NCI-H1436 treated with DMSO at 0.1 percent for 48 hours (cell line): ENCODE data around the gene CHTOP.
"Not testable (repeated sequence)": the region's sequence is repeated elsewhere in the genome, so short reads cannot be mapped to it uniquely, and the experiment has no call there.

Experiments
- DNase-seq: peaks from one replicate; lab custom pipeline; 2025; lab: John Stamatoyannopoulos, UW

The CHTOP gene

GRCh38 chr1:153633754-153634665 is at the start of gene CHTOP:
TSS of gene CHTOP (plus strand) at chr1:153634066. CDS start at chr1:153636589, 2,523 bp downstream.
- peak; percentile 92 for DNase-seq

DNA sequence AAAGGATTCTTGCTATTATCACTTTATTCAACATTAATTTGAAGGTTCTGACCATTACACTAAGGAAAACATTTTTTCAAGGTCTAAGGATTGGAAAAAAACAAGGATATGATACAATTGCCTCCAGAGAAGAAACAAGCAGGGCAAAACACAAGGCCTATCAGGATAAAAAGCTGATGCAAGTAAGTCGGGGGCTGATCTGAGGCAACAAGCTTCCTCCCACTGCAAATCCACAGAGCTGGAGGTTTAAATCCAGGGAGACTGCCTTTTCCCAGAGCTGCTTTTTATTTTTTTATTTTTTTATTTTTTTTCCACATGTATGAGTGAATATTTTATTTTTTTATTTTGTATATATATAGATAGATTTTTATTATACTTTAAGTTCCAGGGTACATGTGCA is 48.9 kb upstream of the CHTOP start:
- DNase-seq, result no peak

DNA sequence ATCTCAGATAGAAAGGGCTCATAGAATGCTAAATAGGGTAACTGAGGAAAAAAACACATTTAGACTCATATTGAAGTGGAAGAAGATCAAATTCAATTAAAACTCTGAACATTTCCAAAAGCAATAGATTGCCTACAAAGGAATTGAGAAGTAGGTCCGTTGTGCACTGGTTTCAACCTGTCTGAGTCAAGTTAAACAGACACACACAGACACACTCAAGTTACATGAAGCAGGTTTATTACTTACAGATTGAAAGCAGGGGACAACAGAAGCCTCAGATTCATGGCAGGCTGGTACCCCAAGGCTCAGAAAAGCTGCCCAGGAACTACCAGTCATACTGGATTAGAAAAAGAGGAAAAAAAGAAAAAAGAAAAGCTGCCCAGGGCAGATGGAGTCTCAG is 47.5 kb upstream of the CHTOP start:
- no peak for DNase-seq

GRCh38 chr1:153587314-153587713 is 46.6 kb upstream of the CHTOP start:
- no peak for DNase-seq

GRCh38 chr1:153588033-153588432 is 45.8 kb upstream of the CHTOP start:
- not testable (repeated sequence) for DNase-seq

- no peak for DNase-seq
Observed at GRCh38 chr1:153588482-153588881, 45.4 kb upstream of the CHTOP start.

- no peak for DNase-seq
Observed at GRCh38 chr1:153592748-153593147, 41.1 kb upstream of the CHTOP start.

DNA sequence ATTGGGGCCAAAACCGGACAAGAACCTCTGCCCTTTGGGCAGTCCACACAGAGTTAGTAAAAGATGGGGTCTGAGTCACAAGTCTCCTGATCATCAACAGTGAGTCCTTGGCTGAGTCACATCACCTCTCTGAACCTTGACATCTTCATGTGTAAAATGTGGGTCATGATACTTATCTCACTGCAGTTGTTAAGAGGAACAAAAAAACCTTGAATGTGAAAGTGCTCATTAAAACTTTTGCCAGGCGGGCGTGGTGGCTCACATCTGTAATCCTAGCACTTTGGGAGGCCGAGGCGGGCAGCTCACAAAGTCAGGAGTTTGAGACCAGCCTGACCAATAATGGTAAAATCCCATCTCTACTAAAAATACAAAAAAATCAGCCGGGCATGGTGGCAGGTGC is 36.7 kb upstream of the CHTOP start:
- DNase-seq, result no peak

DNA sequence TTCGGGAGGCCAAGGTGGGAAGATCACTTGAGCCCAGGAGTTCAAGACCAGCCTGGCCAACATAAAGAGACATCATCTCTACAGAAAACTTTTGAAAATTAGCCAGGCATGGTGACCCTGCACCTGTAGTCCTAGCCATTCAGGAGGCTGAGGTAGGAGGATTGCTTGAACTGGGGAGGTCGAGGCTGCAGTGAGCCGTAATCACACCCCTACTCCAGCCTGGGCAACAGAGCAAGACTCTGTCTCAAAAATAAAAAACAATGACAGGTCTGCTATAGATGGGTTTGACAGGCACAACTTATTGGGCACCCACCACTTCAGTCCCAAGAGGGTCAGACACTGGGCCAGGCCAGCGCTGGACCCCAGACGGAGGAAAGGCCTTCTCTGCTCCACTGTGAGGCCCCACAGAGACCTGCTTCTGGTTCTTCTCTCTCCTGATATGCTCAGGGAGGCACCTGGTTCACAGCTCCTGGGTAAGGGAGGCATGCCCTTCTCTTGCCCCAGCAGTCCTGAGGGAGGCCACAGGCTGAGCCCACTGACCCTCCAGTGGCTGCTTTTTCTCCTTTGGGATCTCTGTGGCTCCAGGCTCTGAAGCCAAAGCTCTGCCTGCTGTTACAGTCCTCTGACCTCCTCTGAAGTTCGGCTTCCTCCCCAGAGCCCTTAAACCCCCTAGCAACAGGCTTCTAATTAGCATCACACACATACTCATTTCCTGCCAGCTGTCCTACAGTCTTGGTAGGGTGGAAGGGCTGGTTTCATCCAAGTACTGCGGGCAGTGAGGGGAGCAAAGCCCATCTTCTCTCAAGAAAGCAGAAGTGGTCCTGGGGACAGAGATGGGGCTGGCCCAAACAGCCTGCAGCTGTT is 35.3 kb upstream of the CHTOP start:
- DNase-seq, result peak; percentile 83

GRCh38 chr1:153599847-153600246 is 34.0 kb upstream of the CHTOP start:
- no peak for DNase-seq

- no peak for DNase-seq
Observed at GRCh38 chr1:153602749-153603148, 31.1 kb upstream of the CHTOP start.

DNA sequence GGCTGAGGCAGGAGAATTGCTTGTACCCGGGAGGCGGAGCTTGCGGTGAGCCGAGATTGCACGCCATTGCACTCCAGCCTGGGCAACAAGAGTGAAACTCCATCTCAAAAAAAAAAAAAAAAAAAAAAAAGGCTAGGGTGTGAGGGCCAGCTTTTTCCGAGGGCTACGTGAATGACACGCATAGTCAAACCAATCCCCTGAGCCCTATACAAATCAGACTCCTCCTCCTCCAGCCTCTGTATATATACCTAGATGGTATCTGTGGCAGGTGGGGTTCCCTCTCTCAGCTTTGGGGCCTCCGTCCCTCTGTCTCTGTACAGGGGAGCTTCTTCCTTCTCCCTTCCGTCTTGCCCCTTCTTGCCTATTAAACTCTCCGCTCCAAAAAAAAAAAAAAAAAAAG is 27.7 kb upstream of the CHTOP start:
- DNase-seq, result no peak

GRCh38 chr1:153607381-153607780 is 26.5 kb upstream of the CHTOP start:
- DNase-seq, result no peak

- DNase-seq, result no peak
Observed at GRCh38 chr1:153608089-153608682, 25.7 kb upstream of the CHTOP start.

DNA sequence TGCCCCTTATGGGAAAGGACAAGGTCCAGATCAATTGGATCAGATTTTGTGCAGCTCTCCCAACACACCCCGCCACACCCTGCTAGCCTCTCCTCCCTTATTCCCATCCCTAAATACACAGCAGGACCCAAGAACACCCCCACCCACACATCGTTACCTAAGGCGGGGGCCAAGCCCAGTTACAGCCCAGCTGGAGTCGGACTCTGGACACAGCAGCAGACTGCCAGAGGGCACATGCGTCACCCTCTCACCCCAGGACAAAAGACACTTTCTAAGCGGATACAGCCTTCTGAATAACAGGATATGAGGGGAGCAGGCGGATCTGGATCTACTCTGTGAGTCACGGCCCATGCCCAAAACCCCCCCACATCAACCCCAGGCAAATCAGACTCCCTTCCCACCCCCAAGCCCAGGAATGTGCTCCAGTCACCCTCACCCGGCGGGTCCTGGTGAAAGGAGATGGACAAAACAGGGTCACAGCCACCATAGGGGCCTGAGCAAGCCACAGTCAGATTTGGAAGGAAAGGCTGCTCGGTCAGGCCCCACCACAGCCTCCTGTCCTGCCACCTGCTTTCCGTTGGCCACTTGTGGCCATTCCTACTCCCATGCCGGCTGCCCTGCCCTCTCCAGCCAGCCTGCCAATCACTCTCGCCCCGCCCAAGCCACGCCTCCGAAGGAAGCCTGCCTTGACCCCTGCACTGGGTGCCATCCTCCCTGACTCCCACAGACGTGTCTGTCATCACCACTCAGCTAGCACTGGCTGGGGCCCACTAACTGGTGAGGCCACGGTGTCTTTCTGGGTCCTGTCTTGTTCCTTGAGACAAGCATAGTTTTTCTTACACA is 24.9 kb upstream of the CHTOP start:
- DNase-seq, result no peak

DNA sequence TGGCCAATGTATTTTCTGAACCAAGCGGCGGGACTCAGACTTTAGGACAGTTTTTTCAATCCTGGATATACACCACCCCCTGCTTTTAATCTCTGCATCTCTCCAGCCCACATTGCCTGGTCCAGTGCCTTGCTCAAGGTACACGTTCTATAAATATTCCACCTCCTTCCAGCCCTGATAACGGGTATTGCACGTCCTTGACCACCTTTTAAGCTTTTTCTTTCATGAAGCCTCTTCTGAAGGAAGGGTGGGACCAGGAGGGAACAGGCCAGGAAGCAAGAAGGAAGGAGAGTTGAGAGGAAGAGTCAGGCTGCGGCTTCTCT is 24.3 kb upstream of the CHTOP start:
- no peak for DNase-seq

DNA sequence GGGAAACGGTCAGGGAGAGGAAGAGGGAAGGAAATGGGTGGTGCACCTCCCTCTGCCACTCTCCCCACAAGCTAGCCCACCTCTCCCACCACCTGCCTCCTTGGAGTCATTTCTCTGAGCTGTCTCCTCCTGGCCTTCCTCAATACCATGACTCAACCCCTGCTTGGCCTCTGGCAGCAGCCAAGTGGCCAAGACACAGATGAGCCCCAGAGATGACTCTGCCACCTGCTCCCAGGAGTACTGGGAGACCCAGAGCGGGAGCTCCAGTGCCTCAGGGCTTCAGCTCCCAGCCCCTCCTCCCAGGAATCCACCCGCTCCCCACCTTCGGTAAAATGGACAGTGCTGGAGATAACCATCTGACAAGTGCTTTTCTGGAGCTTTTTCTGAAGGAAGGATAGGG is 23.5 kb upstream of the CHTOP start:
- no peak for DNase-seq

DNA sequence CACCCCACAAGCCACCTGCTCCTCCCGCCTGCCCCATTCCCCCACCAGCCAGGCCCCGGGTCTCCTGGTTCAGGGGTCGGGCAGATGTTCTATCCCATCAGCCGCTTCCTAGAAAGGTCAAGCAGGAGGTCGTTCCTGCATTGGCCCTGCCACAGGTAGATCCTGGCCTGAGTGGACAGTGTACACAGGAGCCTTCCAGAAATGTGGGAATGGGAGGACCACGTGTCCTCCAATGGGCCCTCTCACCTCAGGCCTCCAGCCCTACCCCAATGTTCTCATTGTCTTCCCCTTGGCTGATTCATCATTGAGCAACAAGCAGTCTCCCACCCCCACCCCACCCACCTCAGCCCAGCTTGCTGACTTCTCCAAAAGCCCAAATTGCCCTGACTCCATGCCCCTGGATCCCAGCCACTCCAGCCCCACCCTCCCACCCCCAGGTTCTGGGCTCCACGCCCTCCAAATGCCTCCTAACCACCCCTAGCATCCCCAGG is 23.0 kb upstream of the CHTOP start:
- DNase-seq, result no peak

GRCh38 chr1:153611356-153611755 is 22.5 kb upstream of the CHTOP start:
- DNase-seq, result no peak

GRCh38 chr1:153612111-153612754 is 21.6 kb upstream of the CHTOP start:
- DNase-seq, result no peak

DNA sequence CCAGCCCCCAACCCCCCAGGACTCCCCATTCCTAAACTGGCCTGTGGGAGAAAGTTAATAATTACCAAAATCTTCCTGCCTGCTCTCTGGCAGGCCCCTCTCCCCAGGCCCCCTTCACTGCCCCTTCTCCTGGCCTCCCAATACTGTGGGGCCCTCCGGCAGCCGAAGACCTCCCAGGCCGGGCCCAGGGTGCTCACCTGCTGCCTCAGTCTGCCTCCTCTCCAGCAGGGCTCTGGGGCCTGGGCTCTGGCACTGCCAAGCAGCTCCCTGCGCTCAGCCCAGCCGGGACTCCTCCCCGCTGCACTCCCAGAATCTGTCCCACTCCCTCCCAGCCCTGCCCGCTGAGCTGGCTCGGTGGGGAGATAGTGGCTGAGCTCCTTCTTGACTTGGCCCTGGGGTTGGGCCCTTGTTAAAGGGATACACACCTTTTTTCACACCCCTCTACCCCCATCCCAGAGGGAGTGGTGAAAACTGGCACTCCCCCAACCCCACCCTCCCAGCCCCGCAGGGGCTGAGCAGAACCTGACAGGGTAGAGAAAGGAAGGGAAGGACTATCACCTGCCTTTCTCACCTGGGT is 21.0 kb upstream of the CHTOP start, which contains the start of gene S100A16:
Gene S100A16, minus strand, starts transcription at position 383 of the 577 bp plus-strand sequence. CDS start 4,986 bp downstream, outside the sequence.
- no peak for DNase-seq
